WERI-Rb-1 (cell line): ENCODE data around the gene RAD9A.

Source experiments
- DNase-seq: peaks from one replicate; pipeline ENCODE4 v3.0.0-alpha.2; 2020
- H3K27ac ChIP-seq: fragments of 250-450 bp; sonication (Bioruptor Pico); 2 replicates; pipeline ENCODE4 v1.5.1; 2020; ENCODE audit warnings: mild to moderate bottlenecking, moderate library complexity
- H3K27me3 ChIP-seq: fragments of 250-450 bp; sonication (Bioruptor Pico); 2 replicates; pipeline ENCODE4 v1.5.1; 2021; ENCODE audit warnings: mild to moderate bottlenecking, low read depth, moderate library complexity; ENCODE audit not compliant: insufficient read depth, severe bottlenecking
- H3K36me3 ChIP-seq: fragments of 250-450 bp; sonication (Bioruptor Pico); 2 replicates; pipeline ENCODE4 v1.5.1; 2020; ENCODE audit warnings: mild to moderate bottlenecking, moderate library complexity
- H3K4me3 ChIP-seq: 2 replicates; pipeline ENCODE4 v1.5.1; 2011; ENCODE audit warnings: low read depth, mild to moderate bottlenecking, control low read depth, low read length
- H3K9me3 ChIP-seq: fragments of 250-450 bp; sonication (Bioruptor Pico); 2 replicates; pipeline ENCODE4 v1.5.1; 2021; ENCODE audit warnings: mild to moderate bottlenecking, moderate library complexity; ENCODE audit not compliant: severe bottlenecking
- TF ChIP-seq, protein P1 (sequence below): IDR thresholded peaks from 2 replicates; pipeline ENCODE4 v1.5.1; 2011; ENCODE audit warnings: low read depth, mild to moderate bottlenecking, control low read depth, inconsistent platforms, low read length

Gene RAD9A

DNA sequence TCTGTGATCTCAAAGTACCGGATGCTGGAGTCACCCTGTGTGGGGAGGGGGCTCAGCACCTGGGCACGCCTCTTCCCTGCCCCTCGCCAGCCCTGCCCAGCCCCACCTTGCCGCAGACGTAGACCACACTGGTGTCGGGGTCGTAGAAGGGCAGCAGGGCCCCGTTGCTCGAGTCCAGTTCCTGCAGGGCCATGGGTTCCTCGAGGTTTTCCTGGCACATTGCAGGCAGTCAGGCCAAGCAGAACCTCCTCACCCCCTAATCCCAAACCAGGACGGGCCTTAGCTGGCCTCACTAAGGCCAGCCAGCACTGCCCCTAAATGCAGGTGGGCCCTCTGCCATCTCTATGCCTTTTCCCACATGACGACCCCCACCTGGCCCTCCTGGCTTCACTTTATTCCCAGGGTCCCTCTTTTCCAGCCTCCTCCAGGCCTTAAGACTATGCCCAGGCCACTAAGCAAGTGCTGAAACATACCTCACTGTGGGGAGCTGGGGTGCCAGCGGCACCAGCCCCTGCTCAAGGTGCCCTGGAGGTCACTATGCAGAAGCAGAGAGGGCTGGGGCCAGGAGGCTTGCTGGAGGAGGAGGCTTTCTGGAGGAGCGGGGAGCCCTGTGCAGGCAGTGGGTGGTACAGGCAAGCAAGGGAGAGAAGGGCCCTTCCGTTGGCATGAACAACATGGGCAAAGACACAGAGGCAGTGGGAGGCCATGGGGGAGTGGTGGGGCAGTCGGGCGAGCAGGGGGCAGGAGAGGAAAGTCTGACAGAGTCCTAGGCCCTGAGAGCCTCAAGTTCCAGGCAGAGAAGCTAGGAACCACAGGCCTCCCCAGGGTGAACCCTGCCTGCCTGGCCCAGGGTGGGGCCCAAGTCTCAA is 48.7 kb downstream of the RAD9A start:
- Histone ChIP-seq H3K4me3 (no peak overlapping the region), H3K27ac (no peak overlapping the region), H3K9me3 (no peaks in the 10 kb centered on the region), H3K27me3 (no peaks in the 10 kb centered on the region), H3K36me3 (peaks cover 37% of the 10 kb centered on the region)
- no peak for DNase-seq
- TF ChIP-seq, protein P1, sequence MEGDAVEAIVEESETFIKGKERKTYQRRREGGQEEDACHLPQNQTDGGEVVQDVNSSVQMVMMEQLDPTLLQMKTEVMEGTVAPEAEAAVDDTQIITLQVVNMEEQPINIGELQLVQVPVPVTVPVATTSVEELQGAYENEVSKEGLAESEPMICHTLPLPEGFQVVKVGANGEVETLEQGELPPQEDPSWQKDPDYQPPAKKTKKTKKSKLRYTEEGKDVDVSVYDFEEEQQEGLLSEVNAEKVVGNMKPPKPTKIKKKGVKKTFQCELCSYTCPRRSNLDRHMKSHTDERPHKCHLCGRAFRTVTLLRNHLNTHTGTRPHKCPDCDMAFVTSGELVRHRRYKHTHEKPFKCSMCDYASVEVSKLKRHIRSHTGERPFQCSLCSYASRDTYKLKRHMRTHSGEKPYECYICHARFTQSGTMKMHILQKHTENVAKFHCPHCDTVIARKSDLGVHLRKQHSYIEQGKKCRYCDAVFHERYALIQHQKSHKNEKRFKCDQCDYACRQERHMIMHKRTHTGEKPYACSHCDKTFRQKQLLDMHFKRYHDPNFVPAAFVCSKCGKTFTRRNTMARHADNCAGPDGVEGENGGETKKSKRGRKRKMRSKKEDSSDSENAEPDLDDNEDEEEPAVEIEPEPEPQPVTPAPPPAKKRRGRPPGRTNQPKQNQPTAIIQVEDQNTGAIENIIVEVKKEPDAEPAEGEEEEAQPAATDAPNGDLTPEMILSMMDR: no peak

DNA sequence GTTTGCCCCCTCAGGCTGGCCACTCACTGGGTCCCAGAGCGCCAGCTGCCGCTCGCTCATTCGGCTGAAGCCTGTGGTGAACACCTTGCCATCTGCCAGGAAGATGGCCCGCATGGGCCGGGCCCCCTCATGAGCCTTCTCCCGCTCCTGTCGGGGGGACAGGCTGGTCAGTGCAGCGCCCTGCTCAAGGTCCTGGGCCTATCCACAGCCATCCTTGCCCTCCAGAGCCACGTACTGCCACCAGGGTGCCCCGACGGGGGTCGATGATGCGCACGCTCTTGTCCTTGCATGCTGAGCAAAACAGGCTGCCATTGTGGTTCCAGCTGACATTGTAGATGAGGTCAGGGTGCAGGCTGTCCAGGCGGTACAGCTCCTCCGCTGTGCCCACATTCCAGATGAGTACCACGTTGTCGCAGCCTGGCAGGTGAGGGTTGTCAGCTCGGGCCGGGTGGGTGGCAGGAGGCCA is 49.3 kb downstream of the RAD9A start:
- Histone ChIP-seq H3K27ac (no peak overlapping the region), H3K4me3 (no peak overlapping the region)

DNA sequence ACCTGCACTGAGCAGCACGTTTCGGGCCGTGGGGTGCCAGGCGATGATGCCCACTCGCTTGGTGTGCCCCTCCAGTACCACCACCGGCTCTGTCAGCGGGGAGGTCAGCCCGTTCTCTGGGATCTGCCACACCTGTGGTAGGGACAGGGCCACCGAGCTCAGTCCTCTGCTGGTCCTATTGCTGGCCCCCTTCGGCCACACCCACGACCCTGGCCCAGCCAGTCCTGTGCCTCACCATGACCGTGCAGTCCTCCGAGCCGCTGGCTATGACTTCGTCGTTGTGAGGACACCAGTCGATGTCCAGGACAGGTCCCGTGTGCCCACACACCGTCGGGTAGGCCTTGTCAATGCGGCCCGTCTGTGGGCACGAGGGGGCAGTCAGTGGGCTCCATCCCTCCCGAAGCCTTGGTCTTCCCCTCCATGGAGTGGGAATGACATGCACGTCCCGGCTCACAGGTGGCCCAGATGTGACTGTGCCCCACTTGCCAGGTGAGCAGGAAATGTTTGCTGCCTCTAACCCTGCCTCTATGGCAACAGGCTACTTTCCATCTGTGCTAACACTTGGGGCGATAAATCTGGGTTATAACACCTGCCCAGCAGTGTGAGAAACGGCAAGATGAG is 50.1 kb downstream of the RAD9A start:
- H3K36me3 ChIP-seq: peaks cover 29% of the 10 kb centered on the region
- no peak for DNase-seq
- H3K9me3 ChIP-seq: no peaks in the 10 kb centered on the region
- H3K27ac ChIP-seq: no peak overlapping the region
- TF ChIP-seq, protein P1: no peak
- H3K4me3 ChIP-seq: no peak overlapping the region
- H3K27me3 ChIP-seq: no peaks in the 10 kb centered on the region

More for the DNA sequence above, 49.3 kb downstream of the RAD9A start:
- TF ChIP-seq, protein P1: no peak
- peaks cover 30% of the 10 kb centered on the region for H3K36me3 ChIP-seq
- H3K27me3 ChIP-seq: no peaks in the 10 kb centered on the region
- H3K9me3 ChIP-seq: no peaks in the 10 kb centered on the region
- DNase-seq: no peak

DNA sequence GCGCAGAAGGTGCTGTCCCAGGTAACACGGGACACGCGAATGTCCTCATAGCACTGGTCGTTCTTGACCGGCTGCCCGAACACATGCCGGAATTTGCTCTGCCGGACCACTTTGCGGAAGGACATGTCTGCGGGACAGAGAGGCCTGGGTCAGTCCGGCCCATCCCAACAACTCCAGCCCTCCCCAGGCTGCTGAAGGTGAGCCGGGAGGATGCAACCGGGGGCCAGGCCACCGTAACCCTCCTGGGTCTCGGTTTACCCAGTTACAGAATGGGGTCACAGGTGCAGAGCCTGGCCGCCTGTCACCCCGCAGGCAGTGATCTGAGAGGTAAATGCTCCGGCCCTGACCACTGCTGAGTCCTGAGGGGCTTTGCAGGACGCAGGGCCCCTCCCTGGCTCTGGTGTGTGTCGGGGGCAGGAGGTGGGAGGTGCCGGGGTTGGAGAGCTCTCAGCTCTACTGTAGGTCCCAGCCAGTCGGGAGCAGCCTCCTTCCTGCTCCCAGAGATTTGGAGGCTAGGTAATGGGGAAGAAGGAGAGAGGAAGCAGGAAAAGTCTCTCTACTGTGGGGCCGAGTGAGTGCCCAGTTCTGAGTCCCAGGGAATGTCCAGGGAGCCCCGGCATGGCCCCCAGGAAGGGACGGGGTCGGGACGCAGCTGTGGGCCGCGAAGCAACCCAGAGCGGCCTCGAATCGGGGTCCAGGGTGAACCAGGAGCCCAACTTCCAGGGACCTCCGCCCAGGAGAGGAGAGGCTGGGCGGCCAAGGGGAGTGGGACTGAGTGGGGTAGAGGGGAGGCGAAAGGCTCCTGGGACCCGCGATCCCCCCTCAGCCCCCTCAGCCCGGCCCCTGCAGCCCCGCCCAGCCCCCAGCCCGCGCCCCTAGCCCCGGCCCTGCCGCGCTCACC is 51.0 kb downstream of the RAD9A start:
- TF ChIP-seq, protein P1: no peak
- Histone ChIP-seq H3K36me3 (peaks cover 24% of the 10 kb centered on the region), H3K27ac (peak overlapping the region; percentile 38)

DNA sequence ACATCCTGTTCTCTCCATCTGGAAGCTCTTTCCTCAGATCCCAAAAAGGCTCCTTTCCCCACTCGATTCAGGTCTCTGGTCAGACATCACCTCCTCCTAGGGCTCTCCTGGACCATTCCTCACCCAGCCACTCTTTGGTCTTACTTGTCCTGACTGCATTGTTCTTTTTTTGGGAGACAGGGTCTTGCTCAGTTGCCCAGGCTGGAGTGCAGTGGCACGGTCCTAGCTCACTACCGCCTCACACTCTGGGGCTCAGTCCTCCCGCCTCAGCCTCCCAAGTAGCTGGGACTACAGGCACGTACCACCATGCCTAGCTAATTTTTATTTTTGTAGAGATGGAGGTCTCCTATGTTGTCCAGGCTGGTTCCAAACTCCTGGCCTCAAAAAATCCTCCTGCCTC is 53.7 kb downstream of the RAD9A start:
- H3K27ac ChIP-seq: no peak overlapping the region
- TF ChIP-seq, protein P1: no peak
- no peak overlapping the region for H3K4me3 ChIP-seq
- DNase-seq: no peak
- H3K36me3 ChIP-seq: peaks cover 2% of the 10 kb centered on the region
- H3K27me3 ChIP-seq: no peaks in the 10 kb centered on the region
- H3K9me3 ChIP-seq: no peaks in the 10 kb centered on the region

More for the DNA sequence above, 51.0 kb downstream of the RAD9A start:
- no peaks in the 10 kb centered on the region for H3K27me3 ChIP-seq
- DNase-seq: no peak
- no peaks in the 10 kb centered on the region for H3K9me3 ChIP-seq
- H3K4me3 ChIP-seq: peak overlapping the region; percentile 69
